ENCODE data around the gene NF2.

DNA sequence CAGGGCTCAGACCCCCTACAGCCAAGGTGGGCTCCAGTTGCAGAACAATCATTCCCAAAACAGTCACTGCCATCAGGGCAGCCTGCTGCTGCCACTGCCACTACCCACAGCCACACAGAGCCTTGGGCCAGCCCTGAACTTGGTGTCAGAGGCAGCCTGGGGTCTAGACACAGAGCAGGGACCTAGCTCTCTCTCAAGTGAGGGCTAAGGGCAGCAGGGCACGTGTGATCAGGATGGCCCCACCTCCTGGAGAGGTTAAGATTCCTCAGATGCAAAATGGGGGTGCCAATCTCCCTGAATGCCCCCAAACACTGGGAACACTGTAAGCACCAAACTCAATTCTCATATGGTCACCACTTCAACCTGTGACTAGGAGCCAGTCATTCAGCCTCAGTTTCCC lies 132.0 kb downstream of the NF2 start:
- TF ChIP-seq GATA2 (IDR thresholded peaks at IDR 0.05; ENCODE audit: low read depth, low read length) (no peak), GATA3 (IDR thresholded peaks at IDR 0.05; ENCODE audit: low read depth, low read length) (no peak)
